ENCODE measurements around the gene SEMA5B.

GRCh38 chr3:123066599-123066895 is 39.0 kb upstream of the SEMA5B start:
- no peak for TF ChIP-seq CTCF (IDR thresholded peaks at IDR 0.05)
- TF ChIP-seq POLR2A (IDR thresholded peaks at IDR 0.05), result no peak
